ENCODE data around the gene TMCO2. TPM values are rescaled to one million over a fixed set of nuclear protein-coding genes. Genes with fewer than 3 reads are reported as not detected.
"Not testable (repeated sequence)": the region's sequence is repeated elsewhere in the genome, so short reads cannot be mapped to it uniquely, and the experiment has no call there.

Gene TMCO2
- total RNA-seq (2014; rRNA removed; shearing (Covaris generic)), result not detected in 2 replicates
- polyA plus RNA-seq (2014; cell fraction: nucleus; rRNA removed), result not detected in 2 replicates

DNA sequence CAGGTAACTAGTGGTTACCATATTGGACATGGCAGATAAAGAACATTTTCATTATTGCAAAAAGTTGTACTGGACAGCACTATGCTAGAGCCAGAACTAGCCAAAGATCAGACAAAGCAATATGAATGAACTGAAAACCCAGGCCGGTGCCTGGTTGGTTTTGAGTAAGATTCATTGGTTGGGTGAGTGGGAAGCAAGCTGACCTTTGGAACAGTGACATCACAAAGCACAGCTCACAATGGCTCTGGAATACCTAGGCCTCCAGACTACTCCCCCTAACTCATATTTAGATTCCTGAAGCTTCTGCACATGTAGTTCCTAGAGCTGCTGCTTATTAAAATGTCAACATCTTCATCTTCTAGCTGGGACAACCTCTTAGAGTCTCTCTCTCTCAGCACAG is at the start of gene TMCO2:
TMCO2 (plus strand) TSS at position 283 of the 400 bp plus-strand sequence; CDS start at position 340, 57 bp downstream.
- no peak for DNase-seq (ENCODE audit: extremely low read depth, low read depth)

DNA sequence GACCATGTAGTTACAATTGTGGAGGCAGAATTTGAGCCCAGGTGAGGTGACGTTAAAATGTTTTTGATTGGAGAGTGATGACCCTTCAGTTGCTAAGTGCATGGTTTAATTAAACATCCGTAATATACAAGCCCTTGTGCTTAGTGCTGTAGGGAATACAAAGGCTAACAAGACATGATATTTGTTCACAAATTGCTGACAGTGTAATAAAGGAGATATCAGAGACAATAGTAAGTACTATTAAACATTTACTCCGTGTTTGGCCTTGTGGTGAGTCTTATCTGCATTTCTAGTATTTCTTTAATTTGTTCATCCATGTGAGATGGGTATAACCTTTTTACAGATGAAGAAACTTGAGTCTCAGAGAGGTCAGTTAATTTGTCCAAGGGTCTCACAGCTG is 48.6 kb upstream of the TMCO2 start:
- no peak for DNase-seq (ENCODE audit: extremely low read depth, low read depth)

DNA sequence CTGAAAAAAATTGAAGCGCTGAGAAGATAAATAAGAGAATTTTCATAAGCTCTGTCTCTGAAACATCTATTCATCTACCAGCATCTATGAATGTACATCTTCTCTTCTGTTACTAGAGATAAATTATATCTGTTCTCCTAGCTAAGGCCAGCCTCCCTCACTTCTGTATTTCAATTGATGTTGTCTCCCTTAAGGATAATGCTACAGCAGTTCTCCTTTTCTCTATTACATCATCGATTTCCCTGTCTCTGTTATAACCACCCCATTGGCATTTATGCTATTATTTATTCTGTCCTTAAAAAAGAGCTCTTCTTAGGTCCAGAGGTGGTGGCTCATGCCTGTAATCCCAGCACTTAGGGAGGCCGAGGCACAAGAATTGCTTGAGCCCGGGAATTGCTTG is 42.9 kb upstream of the TMCO2 start:
- no peak for DNase-seq (ENCODE audit: extremely low read depth, low read depth)

DNA sequence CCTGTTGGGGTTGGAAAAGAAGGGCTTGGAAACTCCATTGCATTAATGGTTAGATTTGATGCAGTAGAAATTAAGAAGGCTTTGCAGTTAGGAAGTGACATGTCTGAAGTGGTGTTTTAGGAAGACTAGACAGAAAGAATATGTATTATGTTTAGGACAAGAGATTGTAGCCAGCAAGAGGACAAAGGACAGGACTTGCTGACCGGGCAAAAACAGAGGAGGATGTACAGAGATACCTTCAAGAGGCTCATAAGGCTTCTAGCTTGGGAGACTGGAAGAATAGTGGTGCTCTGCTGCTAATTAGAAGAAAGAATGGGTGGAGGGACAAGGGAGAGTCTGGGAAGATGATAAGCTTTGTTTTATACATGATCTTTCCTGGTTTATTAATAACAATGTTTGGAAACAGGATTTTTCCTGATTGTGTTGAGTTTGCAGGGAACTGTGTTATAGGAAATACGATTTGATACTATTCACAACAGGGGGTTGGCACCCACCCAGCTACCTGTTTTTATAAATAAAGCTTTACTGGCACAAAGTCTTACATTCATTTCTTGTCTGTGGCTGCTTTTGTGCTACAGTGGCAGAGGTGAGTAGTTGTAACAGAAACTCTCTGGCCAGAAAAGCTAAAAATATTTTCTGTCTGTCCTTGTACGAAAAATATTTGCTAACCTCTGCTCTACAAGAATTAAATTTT is 37.1 kb upstream of the TMCO2 start:
- DNase-seq (ENCODE audit: extremely low read depth, low read depth), result no peak

DNA sequence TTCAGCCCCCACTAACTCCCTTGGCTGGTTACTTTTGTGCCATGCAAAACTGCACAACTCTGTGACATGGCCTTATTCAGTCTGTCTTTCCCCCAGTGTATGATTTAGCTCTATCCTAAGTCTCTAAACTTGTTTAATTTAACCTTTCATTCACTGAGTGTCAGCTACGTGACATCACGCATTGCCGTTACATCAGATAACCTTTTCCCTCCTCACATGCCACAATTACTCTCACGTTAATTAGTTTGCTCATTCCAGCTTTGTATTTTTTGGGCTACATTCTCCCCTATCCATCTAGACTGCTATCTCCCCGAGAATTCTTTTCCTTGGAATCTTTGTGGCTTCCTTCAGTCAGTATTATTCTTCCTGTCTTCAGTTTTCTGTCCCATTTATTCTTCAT is 29.4 kb upstream of the TMCO2 start:
- no peak for DNase-seq (ENCODE audit: extremely low read depth, low read depth)

DNA sequence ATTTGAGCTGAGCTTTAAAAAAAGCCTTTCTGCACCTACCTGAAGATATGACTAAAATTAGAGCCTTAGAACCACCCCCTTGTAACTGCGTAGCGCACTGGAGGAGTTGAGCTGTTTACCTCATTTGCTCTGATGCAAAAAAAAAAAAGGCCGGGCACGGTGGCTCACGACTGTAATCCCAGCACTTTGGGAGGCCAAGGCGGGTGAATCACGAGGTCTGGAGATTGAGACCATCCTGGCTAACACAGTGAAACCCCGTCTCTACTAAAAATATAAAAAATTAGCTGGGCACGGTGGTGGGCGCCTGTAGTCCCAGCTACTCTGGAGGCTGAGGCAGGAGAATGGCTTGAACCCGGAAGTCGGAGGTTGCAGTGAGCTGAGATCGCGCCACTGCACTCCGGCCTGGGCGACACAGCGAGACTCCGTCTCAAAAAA is 26.2 kb upstream of the TMCO2 start:
- not testable (repeated sequence) for DNase-seq (ENCODE audit: extremely low read depth, low read depth)

DNA sequence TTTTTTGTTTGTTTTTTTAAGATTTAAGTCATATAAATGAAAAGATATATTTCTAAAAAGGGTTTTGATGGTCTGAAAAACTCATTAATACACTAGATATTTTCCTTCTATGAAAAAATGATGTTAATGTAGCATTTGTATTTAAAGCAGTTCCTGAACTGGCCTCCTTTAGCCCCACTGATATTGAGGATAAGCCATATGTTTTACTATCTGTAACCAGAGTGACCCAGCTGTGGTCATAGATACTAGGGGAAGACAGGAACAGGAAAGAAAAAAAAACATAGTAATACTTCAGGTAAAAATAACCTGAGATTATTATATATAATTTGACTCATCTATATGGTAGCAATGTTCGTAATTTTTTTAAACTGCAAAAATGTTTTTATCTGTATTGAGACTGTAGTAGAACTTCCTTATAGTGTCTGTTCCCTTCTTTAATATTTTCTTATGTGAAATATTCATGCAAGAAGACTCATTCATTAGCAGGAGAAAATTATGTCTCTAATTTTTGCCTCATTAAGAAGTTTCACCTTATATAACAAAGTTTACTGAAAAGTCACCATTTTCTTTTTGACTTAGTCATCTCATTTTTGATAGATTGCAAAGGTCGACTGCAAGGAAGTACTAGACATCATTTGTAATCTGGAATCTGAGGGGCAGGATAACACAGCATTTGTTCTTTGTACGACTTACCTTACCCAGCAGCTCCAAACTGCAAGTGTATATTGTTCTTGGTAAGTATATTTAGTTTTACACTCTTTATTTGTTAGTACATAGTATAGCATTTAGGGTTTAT is 25.6 kb upstream of the TMCO2 start:
- no peak for DNase-seq (ENCODE audit: extremely low read depth, low read depth)

DNA sequence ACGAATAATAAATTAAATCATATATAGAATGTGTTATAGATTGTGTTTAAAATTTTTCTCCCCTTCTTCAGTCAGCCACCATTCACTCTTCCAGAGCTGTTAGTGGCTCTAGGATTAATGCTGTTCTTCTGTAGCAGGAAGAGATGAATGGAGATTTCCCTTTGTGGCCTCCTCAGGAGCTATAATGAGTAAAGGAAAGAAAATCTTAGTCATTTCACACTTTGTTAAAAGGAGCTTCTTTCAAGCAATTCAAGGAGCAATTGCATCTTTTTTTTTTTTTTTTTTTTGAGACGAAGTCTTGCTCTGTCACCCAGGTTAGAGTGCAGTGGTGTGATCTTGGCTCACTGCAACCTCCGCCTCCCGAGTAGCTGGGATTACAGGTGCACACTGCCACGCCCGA is 23.7 kb upstream of the TMCO2 start:
- no peak for DNase-seq (ENCODE audit: extremely low read depth, low read depth)

DNA sequence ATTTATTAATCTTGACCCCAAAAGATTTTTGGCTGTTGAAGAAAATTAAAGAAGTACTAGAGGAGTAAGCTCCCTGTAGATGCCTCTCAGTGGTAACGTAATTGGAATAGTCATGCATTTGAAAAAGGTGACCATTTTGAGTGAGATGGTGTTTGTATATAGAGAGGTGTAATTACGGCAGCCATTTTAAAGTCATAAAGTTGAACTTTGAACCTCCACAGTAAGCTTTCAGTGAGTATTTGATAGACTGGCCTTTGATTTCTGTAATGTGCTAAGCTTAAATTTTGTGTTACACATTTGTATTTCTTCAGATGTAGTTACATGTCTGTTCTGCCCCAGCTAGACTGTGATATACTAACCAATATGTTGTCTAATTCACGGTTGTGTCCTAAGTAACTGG is 21.5 kb upstream of the TMCO2 start:
- DNase-seq (ENCODE audit: extremely low read depth, low read depth), result no peak

DNA sequence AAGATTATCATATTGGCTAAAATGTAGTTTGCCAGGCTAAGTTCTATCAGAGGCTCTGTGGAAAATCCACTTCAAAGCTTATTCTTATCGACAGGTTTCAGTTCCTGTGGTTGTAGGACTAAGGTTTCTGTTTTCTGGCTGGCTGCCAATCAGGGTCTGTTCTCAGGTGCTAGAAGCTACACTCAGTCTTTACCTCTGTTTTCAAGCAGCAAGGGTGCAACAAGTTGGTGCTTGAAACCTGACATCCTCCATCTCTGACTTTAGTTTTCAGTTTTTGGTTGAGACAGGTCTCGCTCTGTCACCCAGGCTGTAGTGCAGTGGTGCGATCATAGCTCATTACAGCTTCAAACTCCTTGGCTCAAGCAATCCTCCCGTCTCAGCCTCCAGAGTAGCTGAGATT is 15.3 kb upstream of the TMCO2 start:
- no peak for DNase-seq (ENCODE audit: extremely low read depth, low read depth)

DNA sequence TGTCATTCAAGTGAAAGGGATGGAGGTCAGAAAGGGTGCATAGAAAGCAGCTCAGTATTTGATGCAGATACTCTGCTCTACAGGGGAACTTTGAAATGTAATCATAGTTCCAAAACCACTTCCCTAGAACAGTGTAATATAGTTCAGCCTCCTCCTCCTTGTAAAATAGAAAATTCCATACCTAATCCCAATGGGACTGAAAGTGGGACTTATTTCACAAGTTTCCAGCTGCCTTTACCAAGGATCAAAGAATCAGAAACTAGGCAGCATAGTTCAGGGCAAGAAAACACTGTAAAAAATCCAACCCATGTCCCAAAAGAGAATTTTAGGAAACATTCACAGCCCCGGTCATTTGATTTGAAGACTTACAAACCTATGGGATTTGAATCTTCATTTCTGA is 8.1 kb upstream of the TMCO2 start:
- DNase-seq (ENCODE audit: extremely low read depth, low read depth), result no peak

DNA sequence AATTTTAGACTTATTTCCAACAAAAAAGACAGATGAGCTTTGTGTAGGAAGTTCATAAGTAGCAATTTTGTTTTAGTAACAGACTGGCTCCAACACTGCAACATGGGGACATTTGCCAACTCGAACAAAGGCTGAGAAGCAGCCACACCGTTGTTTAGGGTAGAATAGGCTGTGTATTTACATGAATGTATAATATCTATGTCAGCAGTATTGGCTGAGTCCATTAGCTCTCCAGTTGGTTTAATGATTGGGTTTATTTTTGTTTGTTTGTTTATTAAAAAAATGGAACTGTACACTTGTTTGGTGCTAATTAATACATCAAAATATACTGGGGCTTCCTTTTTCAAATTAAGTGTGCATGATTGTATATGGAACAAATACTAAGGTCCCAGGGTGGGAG is 7.3 kb upstream of the TMCO2 start:
- no peak for DNase-seq (ENCODE audit: extremely low read depth, low read depth)

DNA sequence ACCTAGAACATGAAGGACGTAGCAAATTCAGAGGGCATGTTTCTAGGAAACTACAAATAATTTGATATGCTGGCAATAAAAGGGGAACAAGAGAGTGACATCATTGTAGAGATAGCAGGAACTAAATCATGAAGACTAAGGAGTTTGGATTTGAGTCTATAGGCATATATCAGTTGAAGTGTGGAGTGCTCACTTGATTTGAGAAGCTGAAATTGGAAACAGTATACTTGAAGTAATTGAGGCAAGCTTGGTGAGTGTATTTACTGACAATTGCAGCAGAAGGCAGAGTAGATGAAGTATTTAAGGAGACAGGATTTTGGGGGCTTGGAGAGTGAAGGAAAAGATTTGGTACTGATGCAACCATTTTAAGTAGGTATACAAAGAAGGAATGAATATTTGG is 6.4 kb upstream of the TMCO2 start:
- DNase-seq (ENCODE audit: extremely low read depth, low read depth), result no peak

DNA sequence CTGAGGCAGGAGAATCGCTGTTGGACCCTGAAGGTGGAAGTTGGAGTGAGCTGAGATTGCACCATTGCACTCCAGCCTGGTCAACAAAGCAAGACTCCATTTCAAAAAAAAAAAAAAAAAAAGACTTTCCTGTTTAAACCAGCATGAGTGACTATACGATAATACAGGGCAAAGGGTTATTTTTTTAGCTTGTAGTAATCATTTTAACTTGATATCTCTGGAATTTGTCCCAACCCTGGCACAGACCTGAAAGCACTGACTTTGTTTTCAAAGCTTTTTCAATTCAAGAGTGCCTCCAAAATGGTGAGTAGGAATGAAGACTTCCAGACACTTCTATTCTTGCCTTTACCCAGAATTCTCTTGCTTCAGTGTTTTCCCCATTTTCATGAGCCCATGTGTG is 4.4 kb upstream of the TMCO2 start:
- DNase-seq (ENCODE audit: extremely low read depth, low read depth), result no peak

DNA sequence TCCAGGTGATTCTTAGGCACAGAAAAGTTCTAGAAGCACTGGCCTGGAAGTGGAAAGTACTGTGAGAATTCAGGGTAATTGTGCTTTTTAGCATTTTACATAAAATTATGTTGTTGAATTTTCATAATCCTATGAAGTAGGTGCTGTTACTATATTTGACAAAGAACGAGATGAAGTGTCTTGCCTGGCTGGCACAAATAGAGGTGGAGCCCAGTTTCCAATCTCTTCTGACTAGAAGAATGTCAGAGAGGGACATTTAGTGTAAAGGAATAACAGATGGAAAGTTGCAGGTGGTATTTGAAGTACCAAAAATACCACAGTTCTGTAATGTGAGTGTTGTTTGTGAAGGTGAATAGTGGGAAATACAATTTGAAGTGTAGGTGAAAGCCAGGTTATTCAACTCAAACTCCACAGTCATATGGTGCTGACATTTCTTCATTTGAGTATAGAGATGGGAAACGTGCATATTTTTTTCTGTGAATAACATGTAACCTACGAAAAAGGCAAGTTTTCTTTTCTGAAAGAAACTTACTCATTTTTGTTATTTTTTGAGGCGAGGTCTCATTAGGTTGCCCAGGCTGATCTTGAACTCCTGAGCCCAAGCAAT is 3.5 kb upstream of the TMCO2 start:
- DNase-seq (ENCODE audit: extremely low read depth, low read depth), result no peak

DNA sequence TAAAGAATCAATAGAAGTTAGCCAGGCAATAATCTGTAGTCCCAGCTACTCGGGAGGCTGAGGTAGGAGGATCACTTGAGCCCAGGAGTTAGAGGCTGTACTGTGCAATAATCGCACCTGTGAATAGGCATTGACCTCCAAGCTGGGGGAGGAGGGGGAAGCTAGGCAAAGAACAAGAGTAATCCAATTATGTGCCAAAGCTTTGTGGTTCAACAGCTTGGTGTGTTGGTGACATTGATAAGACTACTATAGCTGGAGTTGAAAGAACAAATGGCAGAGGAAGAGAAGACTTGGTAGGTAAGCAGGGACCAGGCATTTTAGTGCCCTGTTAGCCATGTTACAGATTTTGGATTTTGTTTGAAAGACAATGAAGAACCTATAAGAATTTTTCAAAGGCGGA is 2.1 kb upstream of the TMCO2 start:
- DNase-seq (ENCODE audit: extremely low read depth, low read depth), result no peak

DNA sequence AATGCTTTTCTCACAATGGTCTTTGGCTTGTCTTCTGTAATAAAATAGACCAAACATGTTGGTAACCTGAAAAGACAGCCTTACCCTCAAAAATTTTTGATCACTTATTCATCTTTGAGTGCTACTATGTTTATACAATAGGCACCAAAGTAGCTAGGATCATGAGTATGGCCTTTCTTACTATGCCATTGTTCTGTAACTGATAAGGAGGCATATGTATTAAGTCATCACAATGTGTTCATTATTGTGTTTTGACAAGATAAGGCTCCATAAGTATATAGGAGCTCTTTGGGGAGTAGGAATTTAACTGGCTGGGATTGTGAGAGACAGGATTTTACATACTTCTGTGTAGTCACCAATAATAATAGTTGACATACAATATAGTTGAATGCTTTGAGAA is 675 bp downstream of the TMCO2 start:
- DNase-seq (ENCODE audit: extremely low read depth, low read depth), result no peak

DNA sequence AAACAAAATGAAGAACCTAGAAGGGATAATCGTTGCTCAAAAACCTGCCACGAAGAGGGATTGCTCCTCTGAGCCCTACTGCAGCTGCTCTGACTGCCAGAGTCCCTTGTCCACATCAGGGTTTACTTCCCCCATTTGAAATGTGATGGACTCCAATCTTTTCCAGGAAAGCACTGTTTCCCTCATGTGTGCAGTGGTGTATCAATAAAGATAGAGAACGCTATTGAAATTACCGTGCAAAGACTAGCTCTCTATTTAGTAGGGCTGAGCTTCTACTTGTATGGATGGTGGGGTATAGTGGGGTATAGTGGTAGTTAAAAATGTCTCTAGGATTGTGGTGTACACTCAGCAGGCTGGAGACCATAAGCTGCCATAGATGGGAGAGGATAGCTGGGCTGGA is 3.7 kb downstream of the TMCO2 start:
- no peak for DNase-seq (ENCODE audit: extremely low read depth, low read depth)

DNA sequence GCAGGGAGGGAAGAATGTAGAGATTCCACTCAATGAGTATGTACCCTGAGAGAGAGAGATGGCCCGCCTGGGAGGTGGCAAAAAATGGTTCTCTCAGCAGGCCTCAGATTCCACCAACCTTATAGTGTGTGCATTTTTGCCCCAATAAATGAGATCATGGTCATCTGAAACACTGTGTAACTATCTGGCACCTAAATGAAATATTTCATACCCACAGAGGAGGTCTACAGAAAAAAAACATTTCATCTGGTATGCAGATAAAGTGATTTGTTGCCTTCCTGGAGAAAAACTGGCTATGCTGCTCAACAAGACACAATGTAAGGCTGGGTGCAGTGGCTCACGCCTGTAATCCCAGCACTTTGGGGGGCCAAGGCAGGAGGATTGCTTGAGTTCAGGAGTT is 4.9 kb downstream of the TMCO2 start:
- no peak for DNase-seq (ENCODE audit: extremely low read depth, low read depth)

DNA sequence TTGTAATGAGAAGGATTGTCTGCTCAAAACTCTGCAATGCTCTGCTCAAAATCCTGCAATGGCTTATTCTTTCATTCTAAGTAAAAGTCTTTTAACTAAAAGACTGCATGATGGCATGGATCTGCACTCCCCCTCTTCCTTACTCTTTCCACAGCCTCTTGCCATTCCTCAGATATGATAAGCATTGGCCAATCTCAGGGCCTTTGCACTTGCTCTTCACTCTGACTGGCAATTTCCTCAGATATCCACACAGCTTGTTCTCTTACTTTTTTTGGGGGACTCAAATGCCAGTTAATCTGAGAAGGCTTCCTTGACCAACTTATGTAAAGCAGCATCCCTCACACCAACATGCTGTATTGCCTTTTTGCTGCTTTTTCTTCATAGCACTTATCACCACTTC is 7.5 kb downstream of the TMCO2 start:
- DNase-seq (ENCODE audit: extremely low read depth, low read depth), result no peak

DNA sequence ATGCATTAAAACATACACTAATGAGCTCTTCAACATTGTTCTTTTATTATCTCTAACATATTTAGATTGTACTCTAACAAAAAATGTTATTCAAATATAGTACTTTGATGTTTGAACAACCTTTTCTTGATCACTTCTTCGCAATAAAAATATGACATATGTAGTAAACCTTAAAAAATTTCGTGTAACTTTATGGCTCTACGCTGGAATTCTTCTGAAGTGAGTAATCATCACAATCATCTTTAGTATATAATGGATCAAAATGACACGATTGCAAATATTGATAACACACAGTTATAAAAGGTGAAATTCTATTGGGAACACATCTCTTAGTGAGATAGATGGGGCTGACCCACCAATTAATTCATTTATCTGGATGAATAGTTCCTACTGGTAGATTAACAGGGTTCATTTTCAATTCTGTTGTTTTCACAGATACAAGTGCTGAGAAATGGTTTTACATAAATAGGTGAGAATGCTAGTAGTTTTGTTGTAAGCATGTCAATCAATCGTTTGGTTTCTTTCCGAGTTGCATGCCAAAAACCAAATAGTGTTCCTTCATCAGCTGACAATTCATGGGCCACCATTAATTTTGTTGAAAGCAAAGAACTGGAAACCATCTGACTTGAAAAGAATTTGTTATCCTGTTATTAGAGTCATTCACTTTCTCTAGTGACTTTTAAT is 8.8 kb downstream of the TMCO2 start:
- DNase-seq (ENCODE audit: extremely low read depth, low read depth), result no peak

Measured in NCI-H460 (cell line).